ENCODE measurements around the gene ACVR2A. TPM values are rescaled to one million over a fixed set of nuclear protein-coding genes. Genes with fewer than 3 reads are reported as not detected.
A peak's percentile ranks its signal among the peaks of the same experiment; 100 is the strongest.

ACVR2A gene
- total RNA-seq, 1 experiment from 2014 or later = 9.4 TPM

GRCh38 chr2:147843864-147844696 lies 749 bp upstream of the ACVR2A start:
- H3K9me2 ChIP-seq (ENCODE audit: insufficient read depth) = no peaks in the 10 kb centered on the region
- intact Hi-C loops (cut with micrococcal nuclease) = no loop called here
- H3K27me3 ChIP-seq (ENCODE audit: insufficient read depth, low read length) = no peaks in the 10 kb centered on the region
- peaks cover 6 to 23% of the 10 kb centered on the region in 2 experiments; a peak in 2 of 4 replicates for H3K4me1 ChIP-seq (ENCODE audit: control insufficient read depth in 1 of 2, insufficient read depth in 2 of 2, low read length in 2 of 2)
- BruUV-seq (replicated peaks) = no TSS peak
- H3K4me2 ChIP-seq (ENCODE audit: low read length) = peak overlapping the region; percentile 92
- ChIA-PET RAD21 (ENCODE audit: low non-redundant PET in 1 of 2, low total read pairs in 2 of 2, uncharacterized antibody in 2 of 2, unreplicated experiment in 2 of 2) (no interaction called here), CTCF (no interaction called here), POLR2A (no interaction called here)
- no peaks in the 10 kb centered on the region for H3K36me3 ChIP-seq (ENCODE audit: control insufficient read depth in 1 of 2, insufficient read depth in 2 of 2, low read length in 2 of 2)
- H3K9ac ChIP-seq (ENCODE audit: low read length) = peak overlapping the region; percentile 72
- H3K79me2 ChIP-seq (ENCODE audit: insufficient read depth, low read length) = peaks cover 39% of the 10 kb centered on the region
- H2AFZ ChIP-seq (ENCODE audit: low read depth, low read length, poor library complexity, severe bottlenecking) = peak overlapping the region; percentile 26
- DNase-seq (ENCODE audit: low read depth, low spot score) = peak; percentile 54
- H3K4me3 ChIP-seq (replicated peaks in 1 of 2; ENCODE audit: low read depth in 1 of 2, low read length in 2 of 2) = peak overlapping the region; percentile 71 to 80
- H4K20me1 ChIP-seq (ENCODE audit: insufficient read depth) = no peaks in the 10 kb centered on the region
- ATAC-seq = peak; percentile 90
- peak overlapping the region; percentile 84 for H3K27ac ChIP-seq (ENCODE audit: low read depth, low read length)
- H3K9me3 ChIP-seq (ENCODE audit: control insufficient read depth in 1 of 2, insufficient read depth in 1 of 2, low read depth in 1 of 2, low read length in 2 of 2) = no peaks in the 10 kb centered on the region
- TF ChIP-seq ATF3 (IDR thresholded peaks at IDR 0.05) = no peak
- TF ChIP-seq POLR2A (IDR thresholded peaks at IDR 0.05; ENCODE audit: borderline replicate concordance, extremely low read depth, insufficient read depth, insufficient read length) = no peak
- no peak for TF ChIP-seq EZH2 (IDR thresholded peaks at IDR 0.05)
- peak; percentile 47; the same call in 1 of the 2 replicates for TF ChIP-seq SP1 (IDR thresholded peaks at IDR 0.05; ENCODE audit: low read depth)
- TF ChIP-seq EGR1 (IDR thresholded peaks at IDR 0.05; ENCODE audit: low read depth) = no peak
- TF ChIP-seq CEBPB (IDR thresholded peaks at IDR 0.05; ENCODE audit: low read depth) = no peak
- TF ChIP-seq EZH2phosphoT487 (IDR thresholded peaks at IDR 0.05; ENCODE audit: borderline replicate concordance) = no peak
- no peak for TF ChIP-seq CBX3 (IDR thresholded peaks at IDR 0.05; ENCODE audit: low read depth)
- no peak for TF ChIP-seq JUND (IDR thresholded peaks at IDR 0.05)
- TF ChIP-seq FOSL1 (IDR thresholded peaks at IDR 0.05; ENCODE audit: low read depth) = no peak
- no peak for TF ChIP-seq ELF1 (IDR thresholded peaks at IDR 0.05; ENCODE audit: borderline replicate concordance, low read depth)
- no peak for TF ChIP-seq CTCF (IDR thresholded peaks at IDR 0.05 in 2 of 3, conservative IDR thresholded peaks at IDR 0.05 in 1 of 3; ENCODE audit: borderline replicate concordance in 1 of 3, insufficient read depth in 1 of 3, low read depth in 2 of 3, low read length in 2 of 3)
- TF ChIP-seq, protein P1, sequence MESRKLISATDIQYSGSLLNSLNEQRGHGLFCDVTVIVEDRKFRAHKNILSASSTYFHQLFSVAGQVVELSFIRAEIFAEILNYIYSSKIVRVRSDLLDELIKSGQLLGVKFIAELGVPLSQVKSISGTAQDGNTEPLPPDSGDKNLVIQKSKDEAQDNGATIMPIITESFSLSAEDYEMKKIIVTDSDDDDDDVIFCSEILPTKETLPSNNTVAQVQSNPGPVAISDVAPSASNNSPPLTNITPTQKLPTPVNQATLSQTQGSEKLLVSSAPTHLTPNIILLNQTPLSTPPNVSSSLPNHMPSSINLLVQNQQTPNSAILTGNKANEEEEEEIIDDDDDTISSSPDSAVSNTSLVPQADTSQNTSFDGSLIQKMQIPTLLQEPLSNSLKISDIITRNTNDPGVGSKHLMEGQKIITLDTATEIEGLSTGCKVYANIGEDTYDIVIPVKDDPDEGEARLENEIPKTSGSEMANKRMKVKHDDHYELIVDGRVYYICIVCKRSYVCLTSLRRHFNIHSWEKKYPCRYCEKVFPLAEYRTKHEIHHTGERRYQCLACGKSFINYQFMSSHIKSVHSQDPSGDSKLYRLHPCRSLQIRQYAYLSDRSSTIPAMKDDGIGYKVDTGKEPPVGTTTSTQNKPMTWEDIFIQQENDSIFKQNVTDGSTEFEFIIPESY (IDR thresholded peaks at IDR 0.05; ENCODE audit: extremely low read depth, insufficient replicate concordance, low read length) = peak; percentile 69
- TF ChIP-seq RAD21 (IDR thresholded peaks at IDR 0.05; ENCODE audit: low read depth) = no peak
- no peak for TF ChIP-seq YY1 (IDR thresholded peaks at IDR 0.05; ENCODE audit: extremely low read depth, insufficient replicate concordance, low read depth, low read length)
- no peak for TF ChIP-seq ZNF274 (IDR thresholded peaks at IDR 0.05; ENCODE audit: low read depth, low read length)
- no peak for TF ChIP-seq TCF7L2 (IDR thresholded peaks at IDR 0.05; ENCODE audit: borderline replicate concordance, extremely low read depth, insufficient read depth, insufficient read length)
- peak; percentile 50 for TF ChIP-seq POLR2AphosphoS5 (IDR thresholded peaks at IDR 0.05; ENCODE audit: low read depth, low read length)
- TF ChIP-seq MAX (IDR thresholded peaks at IDR 0.05) = 0 out of 2 replicates have a peak, but pooled peaks have one; percentile 21
- peak; percentile 51; the same call in 1 of the 2 replicates for TF ChIP-seq SIN3A (IDR thresholded peaks at IDR 0.05; ENCODE audit: low read depth)
